Esophagus mucosa (tissue), 1 donor: Measurements from ENCODE around the gene TRPV2. TPM values are rescaled to one million over a fixed set of nuclear protein-coding genes. Genes with fewer than 3 reads are reported as not detected.

Source experiments
- ATAC-seq: fragments of 200-7000 bp; cut with Tn5 transposase; one replicate; pipeline ENCODE4 v1.9.1; 2020
- total RNA-seq: library from RNA; stranded (reverse); gene quantifications from one replicate; pipeline ENCODE4 v1.2.4, GENCODE V29; 2023
- donor health status: DM: yes; HTN: yes; CAD: no.

TRPV2 gene
- total RNA-seq, 1 donor from 2014 or later: 2.7 TPM

DNA sequence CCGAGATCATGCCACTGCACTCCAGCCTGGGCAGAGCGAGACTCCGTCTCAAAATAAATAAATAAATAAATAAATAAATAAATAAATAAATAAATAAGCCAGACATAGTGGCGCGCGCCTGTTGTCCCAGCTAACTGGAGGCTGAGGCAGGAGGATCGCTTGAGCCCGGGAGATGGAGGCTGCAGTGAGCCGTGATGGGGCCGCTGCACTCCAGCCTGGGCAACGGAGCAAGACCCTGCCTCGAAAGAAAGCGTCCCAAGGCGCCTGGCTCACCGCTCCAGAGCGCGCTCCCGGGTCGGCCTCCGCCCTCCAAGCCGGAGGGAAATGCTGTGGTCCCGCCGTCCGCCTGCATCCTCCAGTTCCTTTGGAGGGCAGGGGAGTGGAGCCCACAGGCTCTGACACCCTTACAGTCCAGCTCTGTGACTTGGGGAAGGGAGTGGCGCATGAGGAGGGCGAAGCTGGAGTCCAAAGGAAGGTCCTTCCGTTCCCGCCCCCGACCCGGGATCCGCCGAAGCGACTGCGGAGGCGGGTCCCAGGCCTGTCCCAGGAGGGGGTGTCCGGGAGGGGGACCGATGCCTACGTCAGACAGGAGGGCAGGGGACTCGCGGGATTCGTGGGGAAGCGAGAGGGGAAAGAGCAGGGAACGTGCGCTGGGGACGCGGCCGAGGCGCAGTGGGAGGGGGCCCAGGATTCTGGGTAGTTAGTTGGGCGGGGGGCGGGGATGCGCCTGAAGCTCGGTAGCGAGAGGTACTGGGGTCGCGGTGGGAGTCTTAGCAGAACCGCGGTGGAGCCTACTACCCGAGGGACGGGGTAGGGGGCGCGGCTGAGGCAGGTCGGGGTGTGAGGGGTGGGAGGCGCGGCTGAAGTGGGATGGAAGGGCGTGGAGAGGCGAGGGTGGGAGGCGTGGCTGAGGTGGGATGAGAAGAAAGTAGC is 8.4 kb upstream of the TRPV2 start:
- ATAC-seq: peak; percentile 33

DNA sequence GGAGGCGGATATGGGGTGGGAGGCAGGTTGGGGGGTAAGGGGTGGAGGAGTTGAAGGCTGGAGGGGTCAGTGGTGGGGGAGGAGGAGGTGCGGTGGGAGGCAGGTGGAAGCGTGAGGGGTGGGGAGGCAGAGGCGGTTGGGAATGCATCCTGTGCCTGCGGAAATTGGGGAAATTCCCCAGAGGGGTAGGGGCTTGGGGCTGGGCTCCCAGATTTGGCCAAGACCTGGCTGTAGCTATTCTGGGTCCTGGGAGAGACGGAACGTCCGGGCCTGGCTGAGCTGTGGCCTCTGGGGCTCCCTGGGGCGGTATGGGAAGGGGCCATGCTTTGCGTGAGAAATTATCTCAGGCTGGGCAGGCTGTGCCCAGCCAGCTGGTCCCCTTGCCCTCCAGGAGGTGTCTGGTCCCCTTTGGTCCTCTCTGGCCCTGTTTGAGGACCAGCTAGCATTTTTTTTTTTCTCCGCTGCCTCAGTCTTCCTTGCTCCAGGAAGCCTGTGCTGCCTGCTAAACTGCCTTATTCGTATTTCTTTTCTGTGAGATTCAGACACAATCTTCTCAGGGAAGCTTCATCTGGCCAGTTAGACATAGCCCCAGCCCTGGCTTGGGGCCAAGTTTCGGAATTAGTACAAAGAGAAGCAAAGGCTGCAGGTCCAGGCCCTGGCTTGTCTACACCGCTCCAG is 7.3 kb upstream of the TRPV2 start:
- ATAC-seq: peak; percentile 44

DNA sequence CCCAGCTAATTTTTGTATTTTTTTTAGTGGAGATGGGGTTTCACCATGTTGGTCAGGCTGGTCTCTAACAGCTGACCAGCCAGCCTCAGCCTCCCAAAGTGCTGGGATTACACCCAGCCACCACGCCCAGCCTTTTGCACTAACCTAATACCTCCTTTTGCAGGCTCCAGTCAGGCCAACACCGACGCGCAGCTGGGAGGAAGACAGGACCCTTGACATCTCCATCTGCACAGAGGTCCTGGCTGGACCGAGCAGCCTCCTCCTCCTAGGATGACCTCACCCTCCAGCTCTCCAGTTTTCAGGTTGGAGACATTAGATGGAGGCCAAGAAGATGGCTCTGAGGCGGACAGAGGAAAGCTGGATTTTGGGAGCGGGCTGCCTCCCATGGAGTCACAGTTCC is 2.0 kb downstream of the TRPV2 start:
- ATAC-seq: no peak

DNA sequence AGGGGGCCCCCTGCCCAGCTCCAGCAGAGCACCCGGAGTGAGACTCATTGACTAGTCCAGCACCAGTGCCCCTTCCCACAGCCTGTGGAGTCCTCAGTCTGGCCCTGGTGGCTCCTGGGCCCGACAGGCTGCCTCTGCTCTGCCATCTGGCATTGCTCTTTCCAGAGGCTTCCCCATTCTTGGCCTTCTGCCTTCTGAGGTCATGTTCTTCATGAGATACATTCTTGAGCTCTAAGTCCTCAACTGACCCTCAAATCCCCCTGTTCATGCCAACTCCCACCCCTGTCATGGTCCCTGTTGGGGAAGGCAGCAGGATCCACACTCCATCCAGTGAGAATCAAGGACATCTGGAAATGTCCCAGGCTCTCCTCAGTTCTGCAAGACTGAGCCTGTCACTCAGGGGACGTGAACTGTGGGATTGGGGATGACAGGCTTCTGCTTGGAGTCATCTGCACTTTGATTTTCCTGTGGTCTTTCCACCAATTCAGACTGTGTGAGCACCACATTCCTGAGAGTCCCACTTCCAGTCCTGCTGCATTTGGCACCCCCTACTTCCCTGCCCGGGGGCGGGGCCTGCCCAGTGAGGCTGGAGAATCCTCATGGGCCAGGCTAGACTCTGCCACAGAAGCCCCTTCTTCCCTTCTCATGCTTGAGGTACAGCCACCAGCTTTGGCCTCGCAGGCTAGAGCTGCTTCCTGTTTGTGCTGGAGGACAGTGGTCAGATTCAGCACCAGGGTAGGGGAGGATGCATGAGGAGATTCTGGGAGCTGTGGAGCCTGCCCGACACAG is 2.7 kb downstream of the TRPV2 start:
- no peak for ATAC-seq

DNA sequence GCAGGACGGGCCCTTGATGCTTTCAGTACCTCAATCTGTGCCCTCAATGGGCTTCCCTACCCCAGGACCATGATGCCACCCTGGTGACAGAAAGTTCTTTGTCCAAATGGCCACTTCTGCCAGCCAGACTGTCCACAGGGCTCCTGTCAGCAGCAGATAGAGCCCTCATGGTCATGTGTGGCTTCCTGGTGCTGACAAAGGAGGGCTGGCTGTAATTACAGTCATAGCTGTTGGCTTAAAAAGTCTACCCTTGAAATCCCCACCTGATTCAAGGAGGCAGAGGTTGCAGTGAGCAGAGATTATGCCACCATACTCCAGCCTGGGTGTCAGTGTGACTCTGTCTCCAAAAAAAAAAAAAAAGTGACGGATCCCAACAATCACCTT is 3.3 kb downstream of the TRPV2 start:
- no peak for ATAC-seq

DNA sequence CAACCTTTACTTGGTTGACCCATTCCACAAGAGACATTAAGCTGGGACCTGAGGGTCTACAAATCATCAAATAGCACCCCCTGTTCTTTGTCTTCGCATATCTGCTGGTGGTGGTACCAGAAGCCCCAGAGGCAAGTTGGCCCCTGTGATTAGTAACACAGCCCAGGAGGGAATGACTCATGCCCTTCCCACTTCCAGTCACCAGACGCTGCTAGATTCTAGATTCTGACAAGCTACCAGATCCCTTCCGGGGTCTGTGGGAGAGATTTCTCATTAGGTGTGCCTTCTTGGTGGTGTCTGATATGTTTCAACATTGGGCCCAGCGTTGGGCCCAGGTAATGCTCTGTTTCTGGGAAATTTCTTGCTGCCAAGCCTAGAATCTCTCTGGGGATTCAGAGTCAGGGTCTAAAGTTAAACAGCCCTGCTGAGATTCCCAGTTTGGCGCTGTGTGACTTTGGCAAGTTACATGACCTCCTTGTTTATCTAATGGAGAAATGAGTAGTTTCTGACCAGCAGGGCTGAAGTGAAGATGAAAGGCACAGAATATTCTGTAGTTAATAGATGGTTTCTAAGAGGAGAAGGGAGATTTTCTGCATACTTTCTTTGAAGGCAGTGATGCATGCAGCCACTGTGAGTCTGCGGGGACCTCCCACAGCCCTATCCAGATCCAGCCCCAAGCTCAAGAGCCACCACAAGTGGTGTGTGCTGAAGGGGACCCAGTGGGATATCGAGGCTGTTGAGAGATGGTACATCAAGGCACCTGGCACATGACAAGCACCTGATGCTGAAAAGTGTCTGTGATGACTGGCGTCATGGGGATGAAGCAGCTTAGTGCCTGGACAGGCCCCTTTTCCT is 3.9 kb downstream of the TRPV2 start:
- ATAC-seq: peak; percentile 38

DNA sequence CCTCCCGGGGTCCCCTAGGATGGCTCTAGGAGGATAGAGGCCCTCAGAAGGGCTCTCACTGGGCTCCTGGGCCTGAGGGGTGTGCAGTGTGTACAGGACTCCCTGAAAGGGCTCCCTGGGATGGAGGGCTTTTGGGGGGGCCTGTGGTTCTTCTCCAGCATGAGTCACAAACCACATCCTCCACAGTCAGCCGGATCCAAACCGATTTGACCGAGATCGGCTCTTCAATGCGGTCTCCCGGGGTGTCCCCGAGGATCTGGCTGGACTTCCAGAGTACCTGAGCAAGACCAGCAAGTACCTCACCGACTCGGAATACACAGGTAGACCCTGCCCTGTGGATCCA is 4.5 kb downstream of the TRPV2 start:
- no peak for ATAC-seq

DNA sequence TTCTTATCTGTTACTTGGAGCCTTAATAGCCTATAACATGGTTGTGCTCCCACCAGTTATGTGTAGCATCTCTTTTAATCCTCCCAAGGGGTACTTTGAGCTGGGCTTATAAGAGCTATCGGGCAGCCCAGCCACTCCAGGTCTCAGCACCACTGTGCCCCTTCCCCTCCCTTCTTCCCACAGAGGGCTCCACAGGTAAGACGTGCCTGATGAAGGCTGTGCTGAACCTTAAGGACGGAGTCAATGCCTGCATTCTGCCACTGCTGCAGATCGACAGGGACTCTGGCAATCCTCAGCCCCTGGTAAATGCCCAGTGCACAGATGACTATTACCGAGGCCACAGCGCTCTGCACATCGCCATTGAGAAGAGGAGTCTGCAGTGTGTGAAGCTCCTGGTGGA is 7.0 kb downstream of the TRPV2 start:
- ATAC-seq: no peak

DNA sequence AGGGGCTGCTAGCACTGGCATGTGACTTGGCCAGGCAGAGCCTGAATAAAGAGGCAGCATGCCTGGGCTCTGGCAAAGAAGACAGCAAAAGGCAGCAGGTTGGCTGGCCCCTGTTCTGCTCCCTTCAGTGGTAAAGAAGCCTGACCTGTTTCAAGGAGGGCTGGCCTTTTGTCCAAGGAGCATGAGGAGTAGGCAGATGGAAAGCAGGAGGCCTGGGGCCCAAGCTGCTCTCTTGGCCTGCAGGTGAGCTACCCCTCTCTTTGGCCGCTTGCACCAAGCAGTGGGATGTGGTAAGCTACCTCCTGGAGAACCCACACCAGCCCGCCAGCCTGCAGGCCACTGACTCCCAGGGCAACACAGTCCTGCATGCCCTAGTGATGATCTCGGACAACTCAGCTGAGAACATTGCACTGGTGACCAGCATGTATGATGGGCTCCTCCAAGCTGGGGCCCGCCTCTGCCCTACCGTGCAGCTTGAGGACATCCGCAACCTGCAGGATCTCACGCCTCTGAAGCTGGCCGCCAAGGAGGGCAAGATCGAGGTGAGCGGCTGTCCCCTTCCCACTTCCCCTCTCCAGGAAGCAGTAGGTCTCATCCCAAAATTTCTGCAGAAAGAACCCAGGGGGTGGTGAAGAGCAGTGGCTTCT is 8.0 kb downstream of the TRPV2 start:
- ATAC-seq: no peak

DNA sequence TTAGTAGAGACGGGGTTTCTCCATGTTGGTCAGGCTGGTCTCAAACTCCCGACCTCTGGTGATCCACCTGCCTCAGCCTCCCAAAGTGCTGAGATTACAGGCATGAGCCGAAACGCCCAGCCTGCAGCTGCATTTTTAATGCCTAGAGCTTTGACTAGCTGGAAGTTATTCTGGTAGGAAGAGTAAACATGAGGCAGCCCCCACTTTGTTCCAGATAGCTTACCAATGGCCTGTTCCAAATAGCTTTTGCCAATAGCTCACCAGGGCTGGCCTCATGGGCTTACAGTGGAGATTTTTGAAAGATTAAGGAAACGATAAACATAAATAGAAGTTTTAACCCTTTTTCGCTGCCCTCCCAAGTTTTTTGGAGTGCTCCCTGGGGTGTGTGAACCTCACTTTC is 9.8 kb downstream of the TRPV2 start:
- ATAC-seq: no peak

DNA sequence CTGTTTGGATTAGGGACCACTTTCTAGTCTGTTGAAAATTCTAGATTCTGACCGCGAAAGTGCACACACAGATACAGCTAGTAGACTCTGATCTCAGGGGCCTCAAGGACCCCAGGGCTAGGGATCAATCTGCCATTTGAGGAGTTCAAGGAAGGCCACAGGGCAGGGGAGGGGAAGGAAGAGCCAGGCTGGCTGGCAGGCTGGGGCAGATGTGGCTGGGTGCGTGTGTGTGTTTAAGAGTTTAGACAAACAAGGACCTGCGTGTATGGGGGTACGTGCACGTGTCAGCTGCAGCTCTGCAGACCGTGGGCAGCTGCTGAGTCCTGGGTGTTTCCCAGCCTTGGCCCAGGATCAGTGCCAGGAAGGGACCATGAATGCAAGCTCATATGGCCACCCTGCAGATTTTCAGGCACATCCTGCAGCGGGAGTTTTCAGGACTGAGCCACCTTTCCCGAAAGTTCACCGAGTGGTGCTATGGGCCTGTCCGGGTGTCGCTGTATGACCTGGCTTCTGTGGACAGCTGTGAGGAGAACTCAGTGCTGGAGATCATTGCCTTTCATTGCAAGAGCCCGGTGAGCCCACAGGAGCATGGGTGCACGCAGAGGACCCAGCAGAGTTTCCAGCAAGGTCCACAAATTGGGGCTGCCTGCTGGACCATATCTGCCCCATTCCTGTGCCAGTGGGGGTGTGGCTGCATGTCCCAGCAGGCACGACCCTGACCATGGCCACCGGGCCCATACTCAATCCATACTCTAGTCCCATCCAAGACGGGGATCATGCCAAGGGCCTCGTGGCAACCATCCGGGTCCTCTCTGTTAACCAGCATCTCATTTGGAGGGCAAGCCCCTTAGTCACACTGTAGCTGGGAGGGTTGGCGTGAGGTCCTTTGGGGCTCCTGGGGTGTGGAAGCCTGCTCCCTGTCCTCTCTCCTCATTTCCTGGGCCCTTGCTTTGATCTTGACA is 10.6 kb downstream of the TRPV2 start:
- no peak for ATAC-seq

DNA sequence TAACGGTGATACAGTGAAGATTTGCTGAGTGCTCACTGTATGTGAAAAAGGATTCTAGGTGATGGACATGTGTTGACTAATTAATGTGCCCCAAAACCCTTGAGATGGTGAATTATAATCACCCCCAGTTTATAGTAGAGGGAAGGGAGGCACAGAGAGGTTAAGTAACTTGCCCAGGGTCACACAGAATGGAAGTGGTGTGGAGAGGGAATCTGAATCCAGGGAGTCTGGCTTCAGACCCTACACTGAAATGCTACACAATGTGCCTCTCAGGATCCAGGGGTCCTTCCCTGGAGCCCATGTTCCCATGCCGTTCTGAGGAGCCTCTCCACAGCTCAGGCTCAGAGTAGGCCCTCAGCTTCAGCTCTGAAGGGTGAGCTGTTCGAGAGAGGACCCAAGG is 11.6 kb downstream of the TRPV2 start:
- no peak for ATAC-seq

DNA sequence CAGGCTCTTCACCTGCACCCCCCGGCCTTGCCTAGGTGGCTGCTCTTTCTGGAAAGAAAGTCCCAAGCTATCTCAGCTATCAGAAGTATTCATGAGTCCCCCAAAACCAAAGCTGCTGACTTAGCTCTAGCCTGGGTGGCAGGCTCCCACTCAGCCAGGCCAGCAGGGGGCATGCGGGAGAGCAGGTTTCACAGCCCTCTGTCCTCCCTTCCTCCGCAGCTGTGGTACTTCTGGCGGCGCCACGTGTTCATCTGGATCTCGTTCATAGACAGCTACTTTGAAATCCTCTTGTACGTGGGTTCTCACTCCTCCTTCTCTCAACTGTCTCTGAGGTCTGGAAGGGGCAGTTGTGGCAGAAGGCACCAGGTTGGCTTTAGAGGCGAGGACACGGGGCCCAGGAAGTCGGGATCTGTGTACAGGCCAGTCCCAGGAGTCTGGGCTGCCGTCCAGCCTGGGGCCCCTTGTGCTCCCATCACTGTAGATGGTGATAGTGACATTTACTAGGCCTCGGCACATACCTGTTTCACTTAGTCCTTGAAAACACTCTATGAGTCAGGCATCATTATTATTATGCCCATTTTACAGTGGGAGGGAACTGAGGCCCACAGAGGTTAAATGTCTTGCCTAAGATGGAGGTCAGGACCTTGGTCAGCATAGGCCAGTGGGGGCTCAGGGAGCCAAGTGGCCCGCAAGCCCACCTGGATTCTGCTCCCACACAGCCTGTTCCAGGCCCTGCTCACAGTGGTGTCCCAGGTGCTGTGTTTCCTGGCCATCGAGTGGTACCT is 12.9 kb downstream of the TRPV2 start:
- ATAC-seq: peak; percentile 39

DNA sequence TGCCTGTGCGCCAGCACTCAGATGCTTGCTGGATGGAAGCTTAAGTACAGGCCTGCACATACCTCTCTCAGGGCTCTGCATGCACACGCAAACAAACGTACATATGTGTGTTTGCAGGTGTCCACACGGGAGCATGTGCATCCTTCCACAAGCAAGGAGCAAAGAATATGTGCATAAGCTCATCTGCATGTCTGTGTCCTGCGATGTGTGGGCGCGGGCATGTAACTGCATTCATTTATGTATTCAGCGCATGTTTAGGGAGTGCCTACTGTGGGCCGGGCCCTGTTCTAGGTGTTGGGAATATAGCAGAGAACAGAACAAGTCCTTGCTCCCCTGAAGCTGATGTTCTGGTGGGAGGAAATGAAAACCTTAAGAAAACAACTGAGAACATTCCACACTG is 13.7 kb downstream of the TRPV2 start:
- peak; percentile 34 for ATAC-seq

DNA sequence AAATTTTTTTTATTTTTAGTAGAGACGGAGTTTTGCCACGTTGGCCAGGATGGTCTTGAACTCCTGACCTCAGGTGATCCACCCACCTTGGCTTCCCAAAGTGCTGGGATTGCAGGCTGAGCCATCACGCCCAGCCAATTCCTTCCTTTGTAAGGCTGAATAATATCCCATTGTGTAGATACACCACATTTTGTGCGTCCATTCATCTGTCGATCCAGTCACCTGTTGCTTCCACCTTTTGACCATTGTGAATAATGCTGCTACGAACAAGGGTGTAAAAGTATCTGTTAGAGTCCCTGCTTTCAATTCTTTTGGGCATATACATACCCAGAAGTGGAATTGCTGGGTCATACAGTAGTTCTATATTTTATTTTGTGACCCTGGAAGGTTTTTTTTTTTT is 15.3 kb downstream of the TRPV2 start:
- no peak for ATAC-seq

DNA sequence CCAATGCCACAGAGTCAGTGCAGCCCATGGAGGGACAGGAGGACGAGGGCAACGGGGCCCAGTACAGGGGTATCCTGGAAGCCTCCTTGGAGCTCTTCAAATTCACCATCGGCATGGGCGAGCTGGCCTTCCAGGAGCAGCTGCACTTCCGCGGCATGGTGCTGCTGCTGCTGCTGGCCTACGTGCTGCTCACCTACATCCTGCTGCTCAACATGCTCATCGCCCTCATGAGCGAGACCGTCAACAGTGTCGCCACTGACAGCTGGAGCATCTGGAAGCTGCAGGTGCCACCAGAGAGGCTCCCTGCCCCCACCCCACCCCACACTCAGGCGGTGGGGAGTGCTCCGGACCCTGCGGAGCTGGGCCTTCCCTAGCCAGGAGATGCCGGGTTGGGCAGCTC is 16.6 kb downstream of the TRPV2 start:
- no peak for ATAC-seq

DNA sequence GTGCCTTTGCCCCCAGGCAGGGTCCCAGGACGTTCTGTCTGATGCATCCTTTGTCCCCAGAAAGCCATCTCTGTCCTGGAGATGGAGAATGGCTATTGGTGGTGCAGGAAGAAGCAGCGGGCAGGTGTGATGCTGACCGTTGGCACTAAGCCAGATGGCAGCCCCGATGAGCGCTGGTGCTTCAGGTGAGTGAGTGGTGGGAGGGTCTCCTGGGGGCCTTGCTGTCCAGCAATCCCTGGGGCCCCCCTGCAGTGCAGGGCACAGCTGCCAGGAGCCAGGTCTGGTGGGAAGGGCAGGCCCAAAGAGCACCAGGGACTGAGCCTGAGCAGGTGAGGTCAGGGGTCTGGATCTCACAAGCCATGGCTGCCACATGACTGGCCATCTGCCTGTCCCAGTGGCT is 18.1 kb downstream of the TRPV2 start:
- no peak for ATAC-seq

DNA sequence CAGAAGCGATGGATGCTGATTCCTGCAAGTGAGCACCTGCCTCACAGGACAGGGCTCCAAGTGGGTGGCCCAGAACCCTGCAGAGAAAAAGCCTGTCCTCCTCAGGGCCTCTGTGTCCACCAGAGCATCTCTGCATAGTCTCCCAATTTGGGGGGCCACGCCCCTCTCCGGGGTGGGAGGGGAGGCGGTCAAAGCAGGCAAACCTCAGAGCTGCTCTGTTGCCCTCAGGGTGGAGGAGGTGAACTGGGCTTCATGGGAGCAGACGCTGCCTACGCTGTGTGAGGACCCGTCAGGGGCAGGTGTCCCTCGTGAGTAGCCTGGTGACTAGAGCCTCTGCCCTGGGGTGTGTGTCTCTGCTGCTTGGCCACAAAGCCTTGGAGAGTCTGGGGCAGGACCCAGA is 19.3 kb downstream of the TRPV2 start:
- no peak for ATAC-seq

DNA sequence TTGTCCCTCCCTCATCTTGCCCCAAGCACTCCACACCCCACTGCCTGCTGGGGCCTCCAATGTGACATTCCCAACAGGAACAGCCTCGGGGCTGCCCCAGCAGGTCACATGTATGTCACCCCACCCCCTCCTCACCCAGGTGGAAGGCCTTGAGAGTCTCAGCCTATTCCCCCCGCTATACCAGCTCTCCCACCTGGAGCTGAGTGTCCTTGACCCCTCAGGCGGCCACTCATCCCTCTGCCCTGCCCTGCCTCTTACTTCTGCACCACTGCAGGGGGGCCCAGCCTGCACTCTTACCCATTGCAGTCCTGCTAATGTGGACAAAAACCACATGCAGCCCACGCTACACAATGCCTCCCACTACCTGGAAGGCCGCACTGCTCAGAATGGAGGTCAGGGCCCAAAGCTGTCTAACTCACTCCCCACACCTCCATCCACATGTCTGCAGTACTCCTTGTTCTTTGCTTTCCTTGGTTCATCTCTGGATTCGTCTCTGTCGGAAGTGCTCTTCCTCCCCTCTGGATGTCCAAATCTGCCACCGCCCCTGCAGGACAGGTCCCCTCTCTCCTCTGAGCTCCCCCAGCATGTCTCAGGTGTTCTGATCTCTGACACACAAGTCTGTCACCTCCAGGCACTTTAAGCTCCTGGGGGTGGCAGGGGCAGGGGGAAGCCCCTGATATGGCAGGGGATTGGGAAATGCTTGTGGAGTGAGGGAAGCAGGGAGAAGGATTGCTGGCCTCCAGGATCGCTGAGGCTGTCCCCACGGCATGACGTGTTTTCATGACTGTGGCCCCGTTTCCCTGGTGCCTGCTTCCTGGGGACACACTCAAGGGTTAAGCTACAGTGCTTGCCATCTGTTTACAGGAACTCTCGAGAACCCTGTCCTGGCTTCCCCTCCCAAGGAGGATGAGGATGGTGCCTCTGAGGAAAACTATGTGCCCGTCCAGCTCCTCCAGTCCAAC is 20.8 kb downstream of the TRPV2 start:
- no peak for ATAC-seq
